Measurements from ENCODE around the gene PCGF2. TPM values are rescaled to one million over a fixed set of nuclear protein-coding genes. Genes with fewer than 3 reads are reported as not detected.

Gene PCGF2
- total and polyA plus RNA-seq, 2 of the 8 experiments (the other 6 are each of a cell fraction or from before 2014, with no cell fraction given) = 42.1 to 93.3 TPM

- H3K4ac ChIP-seq (replicated peaks; ENCODE audit: insufficient read length, low read depth, low read length) = no peak overlapping the region
- peaks cover 45% of the 10 kb centered on the region for H3K23me2 ChIP-seq (ENCODE audit: low read depth, low read length)
- H3K14ac ChIP-seq (ENCODE audit: insufficient read length) = no peak overlapping the region
- no peak for DNase-seq (ENCODE audit: low read depth in 1 of 2, low spot score in 2 of 2)
- no peak overlapping the region for H4K5ac ChIP-seq (ENCODE audit: insufficient read length, low read depth, low read length)
- H3K79me2 ChIP-seq (ENCODE audit: control insufficient read depth in 1 of 2, insufficient read depth in 2 of 2, low read length in 2 of 2) = peaks cover 43 to 54% of the 10 kb centered on the region in 2 experiments
- no peak overlapping the region; the same call in 1 of the 2 replicates for H2BK15ac ChIP-seq (ENCODE audit: low read length)
- peaks cover 0 to 11% (median 5%) of the 10 kb centered on the region in 4 experiments; a peak in 5 of 7 replicates for H3K27me3 ChIP-seq (replicated peaks in 1 of 4; ENCODE audit: control insufficient read depth in 3 of 4, extremely low read depth in 1 of 4, insufficient read depth in 3 of 4, low read length in 3 of 4)
- peak overlapping the region; percentile 53 for H4K91ac ChIP-seq (replicated peaks; ENCODE audit: insufficient read length, low read length)
- no peak overlapping the region for H3K23ac ChIP-seq (ENCODE audit: insufficient read length)
- peaks cover 7 to 34% (median 21%) of the 10 kb centered on the region in 4 experiments for H3K4me1 ChIP-seq (replicated peaks in 1 of 4; ENCODE audit: control insufficient read depth in 3 of 4, insufficient read depth in 4 of 4, low read length in 3 of 4)
- peaks cover 31 to 39% of the 10 kb centered on the region in 2 experiments for H4K20me1 ChIP-seq (replicated peaks in 1 of 2; ENCODE audit: control insufficient read depth in 1 of 2, insufficient read depth in 2 of 2, low read length in 2 of 2)
- no peak overlapping the region for H2BK120ac ChIP-seq (replicated peaks; ENCODE audit: low read depth, low read length)
- H3K9ac ChIP-seq (replicated peaks in 1 of 4; ENCODE audit: extremely low read depth in 1 of 4, low read depth in 3 of 4, low read length in 3 of 4) = peak overlapping the region in 1 of 4 experiments; percentile 63; a peak in 4 of 7 replicates
- H2BK5ac ChIP-seq (ENCODE audit: low read depth, low read length) = peak overlapping the region; percentile 77; the same call in 1 of the 2 replicates
- no peak overlapping the region; the same call in 1 of the 2 replicates for H2BK12ac ChIP-seq (ENCODE audit: low read depth, low read length)
- whole genome bisulfite sequencing, 2 experiments (ENCODE audit: extremely low coverage in 1 of 2, insufficient coverage in 1 of 2, insufficient read length in 1 of 2, insufficient replicate concordance in 2 of 2, low coverage in 1 of 2, low lambda C conversion rate in 2 of 2, missing lambda C conversion rate in 1 of 2) = 9% methylated on average over 11 of the region's 21 CpGs; no CpG with 5 or more reads in 1 of the 2 experiments
- no peak for FAIRE-seq
- H3K27ac ChIP-seq (ENCODE audit: low read depth, low read length) = no peak overlapping the region
- H4K8ac ChIP-seq (ENCODE audit: extremely low read depth, insufficient read depth, low read length) = no peak overlapping the region; the same call in 1 of the 2 replicates
- H3K9me3 ChIP-seq (ENCODE audit: insufficient read depth in 2 of 2, low read depth in 1 of 2, low read length in 1 of 2) = no peaks in the 10 kb centered on the region
- H3K36me3 ChIP-seq (ENCODE audit: control insufficient read depth in 2 of 4, insufficient read depth in 4 of 4, low read length in 3 of 4) = no peaks in the 10 kb centered on the region
- H3K4me3 ChIP-seq (ENCODE audit: extremely low read depth in 1 of 4, insufficient read depth in 2 of 4, low read depth in 3 of 4, low read length in 4 of 4) = peak overlapping the region; percentile 78 to 90 (median 88)
- TF ChIP-seq ASH2L (IDR thresholded peaks at IDR 0.05; ENCODE audit: low read length) = peak; percentile 53
- TF ChIP-seq RXRA (IDR thresholded peaks at IDR 0.05; ENCODE audit: insufficient read depth, low read depth, low read length) = no peak
- H2AFZ ChIP-seq (ENCODE audit: low read length) = no peak overlapping the region
- H3K4me2 ChIP-seq (ENCODE audit: insufficient read depth in 1 of 2, low read depth in 2 of 2, low read length in 2 of 2) = peak overlapping the region; percentile 84 to 89
- ChIA-PET POLR2A (ENCODE audit: partially characterized antibody) (interaction anchor here (0.7 to 4.8 kb wide), 7 partner anchors 10 to 295 kb away, joined by 4 to 40 read pairs (median 8); partner anchors contain the start of gene CISD3), CTCF (ENCODE audit: partially characterized antibody) (interaction anchor here (0.7 to 4.6 kb wide), 6 partner anchors 12 to 207 kb away, joined by 3 to 40 read pairs (median 4); partner anchors contain the start of gene CISD3)
- peak overlapping the region; percentile 32 for H3K56ac ChIP-seq (replicated peaks; ENCODE audit: insufficient read length, low read depth, low read length)
- H3K18ac ChIP-seq (ENCODE audit: extremely low read depth, low read length) = peak overlapping the region; percentile 71
- H2BK20ac ChIP-seq (ENCODE audit: low read length) = no peak overlapping the region
- H2AK5ac ChIP-seq (ENCODE audit: low read depth, low read length) = no peak overlapping the region
- peaks cover 15% of the 10 kb centered on the region for H3K79me1 ChIP-seq (ENCODE audit: low read depth, low read length)
Measured at GRCh38 chr17:38746849-38747462, 1.2 kb downstream of the PCGF2 start.
